ENCODE data around the gene MARCKSL1. TPM values are rescaled to one million over a fixed set of nuclear protein-coding genes. Genes with fewer than 3 reads are reported as not detected.

Gene MARCKSL1
- polyA plus RNA-seq, 1 donor from 2014 or later = 694 TPM

DNA sequence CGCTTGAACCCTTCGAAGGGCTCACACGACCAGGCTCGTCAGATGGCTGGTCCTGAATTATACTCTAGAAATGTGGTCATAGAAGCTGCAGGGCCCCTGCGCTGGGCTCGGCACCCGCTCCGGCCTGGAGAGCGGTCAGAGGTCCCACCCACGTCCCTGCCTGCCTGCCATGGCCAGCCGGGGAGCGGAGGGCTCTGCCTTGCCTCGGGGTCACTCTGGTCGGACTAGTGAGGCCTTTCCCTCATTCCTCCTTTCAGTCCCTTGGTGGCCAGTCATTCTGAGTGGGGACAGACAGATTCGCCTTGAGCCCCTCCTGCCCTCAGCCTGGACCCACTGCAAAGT is 529 bp upstream of the MARCKSL1 start:
- peaks cover 22% of the 10 kb centered on the region for H4K20me1 ChIP-seq (ENCODE audit: insufficient read depth)
- H3K27ac ChIP-seq (ENCODE audit: low read length) = peak overlapping the region; percentile 64
- no peaks in the 10 kb centered on the region for H3F3A ChIP-seq (ENCODE audit: insufficient read depth, low read length, poor library complexity, severe bottlenecking)
- peak overlapping the region; percentile 65 for H2AFZ ChIP-seq (ENCODE audit: low read depth, low read length)
- TF ChIP-seq POLR2AphosphoS5 (IDR thresholded peaks at IDR 0.05) (no peak), TAF1 (IDR thresholded peaks at IDR 0.05; ENCODE audit: low read depth) (no peak), EP300 (conservative IDR thresholded peaks at IDR 0.05; ENCODE audit: poor library complexity, severe bottlenecking) (no peak), SMC3 (conservative IDR thresholded peaks at IDR 0.05; ENCODE audit: poor library complexity) (no peak), MXI1 (conservative IDR thresholded peaks at IDR 0.05; ENCODE audit: poor library complexity, severe bottlenecking) (no peak), EZH2 (IDR thresholded peaks at IDR 0.05; ENCODE audit: borderline replicate concordance, insufficient read depth, low read length, poor library complexity, severe bottlenecking) (no peak), RAD21 (conservative IDR thresholded peaks at IDR 0.05) (no peak)
- TF ChIP-seq, protein P1, sequence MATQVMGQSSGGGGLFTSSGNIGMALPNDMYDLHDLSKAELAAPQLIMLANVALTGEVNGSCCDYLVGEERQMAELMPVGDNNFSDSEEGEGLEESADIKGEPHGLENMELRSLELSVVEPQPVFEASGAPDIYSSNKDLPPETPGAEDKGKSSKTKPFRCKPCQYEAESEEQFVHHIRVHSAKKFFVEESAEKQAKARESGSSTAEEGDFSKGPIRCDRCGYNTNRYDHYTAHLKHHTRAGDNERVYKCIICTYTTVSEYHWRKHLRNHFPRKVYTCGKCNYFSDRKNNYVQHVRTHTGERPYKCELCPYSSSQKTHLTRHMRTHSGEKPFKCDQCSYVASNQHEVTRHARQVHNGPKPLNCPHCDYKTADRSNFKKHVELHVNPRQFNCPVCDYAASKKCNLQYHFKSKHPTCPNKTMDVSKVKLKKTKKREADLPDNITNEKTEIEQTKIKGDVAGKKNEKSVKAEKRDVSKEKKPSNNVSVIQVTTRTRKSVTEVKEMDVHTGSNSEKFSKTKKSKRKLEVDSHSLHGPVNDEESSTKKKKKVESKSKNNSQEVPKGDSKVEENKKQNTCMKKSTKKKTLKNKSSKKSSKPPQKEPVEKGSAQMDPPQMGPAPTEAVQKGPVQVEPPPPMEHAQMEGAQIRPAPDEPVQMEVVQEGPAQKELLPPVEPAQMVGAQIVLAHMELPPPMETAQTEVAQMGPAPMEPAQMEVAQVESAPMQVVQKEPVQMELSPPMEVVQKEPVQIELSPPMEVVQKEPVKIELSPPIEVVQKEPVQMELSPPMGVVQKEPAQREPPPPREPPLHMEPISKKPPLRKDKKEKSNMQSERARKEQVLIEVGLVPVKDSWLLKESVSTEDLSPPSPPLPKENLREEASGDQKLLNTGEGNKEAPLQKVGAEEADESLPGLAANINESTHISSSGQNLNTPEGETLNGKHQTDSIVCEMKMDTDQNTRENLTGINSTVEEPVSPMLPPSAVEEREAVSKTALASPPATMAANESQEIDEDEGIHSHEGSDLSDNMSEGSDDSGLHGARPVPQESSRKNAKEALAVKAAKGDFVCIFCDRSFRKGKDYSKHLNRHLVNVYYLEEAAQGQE (IDR thresholded peaks at IDR 0.05; ENCODE audit: borderline replicate concordance) = no peak
- TF ChIP-seq, protein P2, sequence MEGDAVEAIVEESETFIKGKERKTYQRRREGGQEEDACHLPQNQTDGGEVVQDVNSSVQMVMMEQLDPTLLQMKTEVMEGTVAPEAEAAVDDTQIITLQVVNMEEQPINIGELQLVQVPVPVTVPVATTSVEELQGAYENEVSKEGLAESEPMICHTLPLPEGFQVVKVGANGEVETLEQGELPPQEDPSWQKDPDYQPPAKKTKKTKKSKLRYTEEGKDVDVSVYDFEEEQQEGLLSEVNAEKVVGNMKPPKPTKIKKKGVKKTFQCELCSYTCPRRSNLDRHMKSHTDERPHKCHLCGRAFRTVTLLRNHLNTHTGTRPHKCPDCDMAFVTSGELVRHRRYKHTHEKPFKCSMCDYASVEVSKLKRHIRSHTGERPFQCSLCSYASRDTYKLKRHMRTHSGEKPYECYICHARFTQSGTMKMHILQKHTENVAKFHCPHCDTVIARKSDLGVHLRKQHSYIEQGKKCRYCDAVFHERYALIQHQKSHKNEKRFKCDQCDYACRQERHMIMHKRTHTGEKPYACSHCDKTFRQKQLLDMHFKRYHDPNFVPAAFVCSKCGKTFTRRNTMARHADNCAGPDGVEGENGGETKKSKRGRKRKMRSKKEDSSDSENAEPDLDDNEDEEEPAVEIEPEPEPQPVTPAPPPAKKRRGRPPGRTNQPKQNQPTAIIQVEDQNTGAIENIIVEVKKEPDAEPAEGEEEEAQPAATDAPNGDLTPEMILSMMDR (IDR thresholded peaks at IDR 0.05; ENCODE audit: poor library complexity, severe bottlenecking) = no peak
- H3K9ac ChIP-seq (ENCODE audit: low read length) = peak overlapping the region; percentile 99
- H3K9me2 ChIP-seq (ENCODE audit: insufficient read depth, low read length) = no peaks in the 10 kb centered on the region
- H3K36me3 ChIP-seq (ENCODE audit: insufficient read depth, low read length) = peaks cover 6% of the 10 kb centered on the region
- peaks cover 34% of the 10 kb centered on the region for H3K79me2 ChIP-seq (replicated peaks; ENCODE audit: insufficient read depth, low read length)
- H3K9me3 ChIP-seq (ENCODE audit: low read length) = no peaks in the 10 kb centered on the region
- peak overlapping the region; percentile 100 for H3K4me3 ChIP-seq (ENCODE audit: low read length)
- peak overlapping the region; percentile 41 for H3K4me2 ChIP-seq (ENCODE audit: low read length)
- H3K27me3 ChIP-seq (ENCODE audit: insufficient read depth, low read depth, low read length) = no peaks in the 10 kb centered on the region

DNA sequence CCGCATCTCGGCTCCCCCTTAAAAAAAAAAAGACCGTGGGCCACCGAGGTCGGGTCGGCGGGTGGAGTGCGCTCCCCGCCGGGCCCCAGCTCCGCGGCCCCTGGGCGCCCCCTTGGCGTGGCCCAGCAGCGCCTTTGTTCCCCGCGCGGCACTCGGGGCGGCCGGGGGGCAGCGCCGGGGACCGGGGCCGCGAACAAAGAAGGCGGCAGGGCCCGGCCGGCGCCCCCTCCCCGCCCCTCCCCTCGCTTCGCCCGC is 571 bp downstream of the MARCKSL1 start:
- Histone ChIP-seq H2AFZ (ENCODE audit: low read depth, low read length) (no peak overlapping the region), H3F3A (ENCODE audit: insufficient read depth, low read length, poor library complexity, severe bottlenecking) (no peaks in the 10 kb centered on the region), H3K36me3 (ENCODE audit: insufficient read depth, low read length) (peaks cover 6% of the 10 kb centered on the region), H3K4me3 (ENCODE audit: low read length) (peak overlapping the region; percentile 100), H3K79me2 (replicated peaks; ENCODE audit: insufficient read depth, low read length) (peaks cover 34% of the 10 kb centered on the region), H4K20me1 (ENCODE audit: insufficient read depth) (peaks cover 22% of the 10 kb centered on the region), H3K27ac (ENCODE audit: low read length) (peak overlapping the region; percentile 87), H3K9me3 (ENCODE audit: low read length) (no peaks in the 10 kb centered on the region), H3K9ac (ENCODE audit: low read length) (peak overlapping the region; percentile 99), H3K4me2 (ENCODE audit: low read length) (no peak overlapping the region), H3K9me2 (ENCODE audit: insufficient read depth, low read length) (no peaks in the 10 kb centered on the region), H3K27me3 (ENCODE audit: insufficient read depth, low read depth, low read length) (no peaks in the 10 kb centered on the region)
- TF ChIP-seq RAD21 (conservative IDR thresholded peaks at IDR 0.05) (no peak), EZH2 (IDR thresholded peaks at IDR 0.05; ENCODE audit: borderline replicate concordance, insufficient read depth, low read length, poor library complexity, severe bottlenecking) (no peak), MXI1 (conservative IDR thresholded peaks at IDR 0.05; ENCODE audit: poor library complexity, severe bottlenecking) (no peak)
- TF ChIP-seq, protein P1 (IDR thresholded peaks at IDR 0.05; ENCODE audit: borderline replicate concordance) = no peak
